AG10803 (cell line): Measurements from ENCODE around the gene PHOSPHO2.
"Not testable (repeated sequence)": the region's sequence is repeated elsewhere in the genome, so short reads cannot be mapped to it uniquely, and the experiment has no call there.

Experiments
- DNase-seq: peaks from one replicate; pipeline ENCODE4 v3.0.0; 2010; ENCODE audit warnings: low read depth
- H3K4me3 ChIP-seq: 2 replicates; pipeline ENCODE4 v1.5.1; 2011; ENCODE audit warnings: mild to moderate bottlenecking, low read length, control low read depth
- CTCF ChIP-seq: conservative IDR thresholded peaks from 2 replicates; pipeline ENCODE4 v1.5.1; 2011; ENCODE audit warnings: mild to moderate bottlenecking, low read length, control low read depth, inconsistent platforms

The PHOSPHO2 gene

GRCh38 chr2:169683425-169684134 lies 10.7 kb upstream of the PHOSPHO2 start:
- no peak for TF ChIP-seq CTCF
- no peak for DNase-seq
- H3K4me3 ChIP-seq, result no peak overlapping the region

GRCh38 chr2:169684135-169684565 lies 10.1 kb upstream of the PHOSPHO2 start:
- TF ChIP-seq CTCF, result no peak
- H3K4me3 ChIP-seq, result no peak overlapping the region
- DNase-seq, result no peak

GRCh38 chr2:169684712-169685111 lies 9.6 kb upstream of the PHOSPHO2 start:
- DNase-seq, H3K4me3 ChIP-seq: not testable (repeated sequence)

- not testable (repeated sequence) for H3K4me3 ChIP-seq, DNase-seq
These were observed 7.4 kb upstream of the PHOSPHO2 start for GRCh38 chr2:169686825-169687224.

GRCh38 chr2:169687943-169688342 lies 6.3 kb upstream of the PHOSPHO2 start:
- not testable (repeated sequence) for DNase-seq, H3K4me3 ChIP-seq

GRCh38 chr2:169690958-169691357 lies 3.3 kb upstream of the PHOSPHO2 start:
- DNase-seq, result no peak
- TF ChIP-seq CTCF, result no peak
- no peak overlapping the region for H3K4me3 ChIP-seq

GRCh38 chr2:169692718-169693117 lies 1.6 kb upstream of the PHOSPHO2 start:
- DNase-seq, result no peak
- TF ChIP-seq CTCF, result no peak
- no peak overlapping the region for H3K4me3 ChIP-seq

GRCh38 chr2:169693360-169693759 lies 909 bp upstream of the PHOSPHO2 start:
- DNase-seq, result no peak
- no peak overlapping the region for H3K4me3 ChIP-seq
- no peak for TF ChIP-seq CTCF

- TF ChIP-seq CTCF, result no peak
- DNase-seq, result no peak
- H3K4me3 ChIP-seq, result peak overlapping the region; percentile 90
These were observed 608 bp downstream of the PHOSPHO2 start for GRCh38 chr2:169694894-169695260.
